ENCODE results near the gene LIN37. TPM values are rescaled to one million over a fixed set of nuclear protein-coding genes. Genes with fewer than 3 reads are reported as not detected.

The LIN37 gene
- total and polyA plus RNA-seq, 2 of the 13 experiments (the other 11 are each of a cell fraction or from before 2014, with no cell fraction given): 6.3 to 8.7 TPM

DNA sequence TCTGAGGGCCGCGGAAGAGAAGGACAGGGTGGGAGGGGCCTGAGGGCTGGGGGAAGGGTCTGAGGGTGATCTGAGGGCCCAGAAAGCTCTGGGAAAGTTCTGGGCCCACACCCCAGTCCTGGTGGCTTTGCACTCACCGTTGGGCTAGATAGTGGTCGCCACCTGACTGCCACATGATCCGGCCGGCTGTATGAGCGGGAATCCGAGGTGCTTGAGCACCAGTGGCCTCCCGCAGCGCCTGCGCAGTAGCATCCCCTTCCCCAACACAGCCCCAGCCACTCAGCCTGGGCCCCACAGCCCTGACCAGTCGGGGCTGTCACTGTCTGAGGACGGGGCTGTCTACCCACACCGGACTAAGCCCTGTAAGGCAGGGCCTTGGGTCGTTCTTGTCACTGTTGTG lies 49.3 kb downstream of the LIN37 start (continued):
- TF ChIP-seq, protein P1, sequence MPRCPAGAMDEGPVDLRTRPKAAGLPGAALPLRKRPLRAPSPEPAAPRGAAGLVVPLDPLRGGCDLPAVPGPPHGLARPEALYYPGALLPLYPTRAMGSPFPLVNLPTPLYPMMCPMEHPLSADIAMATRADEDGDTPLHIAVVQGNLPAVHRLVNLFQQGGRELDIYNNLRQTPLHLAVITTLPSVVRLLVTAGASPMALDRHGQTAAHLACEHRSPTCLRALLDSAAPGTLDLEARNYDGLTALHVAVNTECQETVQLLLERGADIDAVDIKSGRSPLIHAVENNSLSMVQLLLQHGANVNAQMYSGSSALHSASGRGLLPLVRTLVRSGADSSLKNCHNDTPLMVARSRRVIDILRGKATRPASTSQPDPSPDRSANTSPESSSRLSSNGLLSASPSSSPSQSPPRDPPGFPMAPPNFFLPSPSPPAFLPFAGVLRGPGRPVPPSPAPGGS (CRISPR knock-in tag; IDR thresholded peaks at IDR 0.05): 0 out of 2 replicates have a peak, but pooled peaks have one; percentile 32
- TF ChIP-seq ZNF670 (CRISPR knock-in tag; IDR thresholded peaks at IDR 0.05; ENCODE audit: borderline replicate concordance) (peak; percentile 51; the same call in 1 of the 2 replicates), BRD4 (CRISPR knock-in tag; IDR thresholded peaks at IDR 0.05) (no peak), ZNF235 (CRISPR knock-in tag; IDR thresholded peaks at IDR 0.05; ENCODE audit: borderline replicate concordance) (no peak), REL (CRISPR knock-in tag; conservative IDR thresholded peaks at IDR 0.05) (no peak), ZSCAN25 (CRISPR knock-in tag; IDR thresholded peaks at IDR 0.05) (peak; percentile 56; the same call in 1 of the 2 replicates), ZNF326 (CRISPR knock-in tag; IDR thresholded peaks at IDR 0.05; ENCODE audit: borderline replicate concordance) (peak; percentile 95), FOXC1 (CRISPR knock-in tag; IDR thresholded peaks at IDR 0.05; ENCODE audit: borderline replicate concordance) (peak; percentile 62; the same call in 1 of the 2 replicates), NBN (conservative IDR thresholded peaks at IDR 0.05) (no peak), ZFX (CRISPR knock-in tag; IDR thresholded peaks at IDR 0.05; ENCODE audit: low read depth) (peak; percentile 44), NONO (IDR thresholded peaks at IDR 0.05) (no peak), NONO (CRISPR knock-in tag; conservative IDR thresholded peaks at IDR 0.05) (peak; percentile 24; the same call in 1 of the 2 replicates), EED (CRISPR knock-in tag; IDR thresholded peaks at IDR 0.05) (no peak), POLR2A (IDR thresholded peaks at IDR 0.05; ENCODE audit: insufficient read depth in 1 of 2, low read depth in 2 of 2, low read length in 2 of 2) (peak in 1 of 2 experiments; percentile 68; a peak in 2 of 4 replicates)
- TF ChIP-seq, protein P2, sequence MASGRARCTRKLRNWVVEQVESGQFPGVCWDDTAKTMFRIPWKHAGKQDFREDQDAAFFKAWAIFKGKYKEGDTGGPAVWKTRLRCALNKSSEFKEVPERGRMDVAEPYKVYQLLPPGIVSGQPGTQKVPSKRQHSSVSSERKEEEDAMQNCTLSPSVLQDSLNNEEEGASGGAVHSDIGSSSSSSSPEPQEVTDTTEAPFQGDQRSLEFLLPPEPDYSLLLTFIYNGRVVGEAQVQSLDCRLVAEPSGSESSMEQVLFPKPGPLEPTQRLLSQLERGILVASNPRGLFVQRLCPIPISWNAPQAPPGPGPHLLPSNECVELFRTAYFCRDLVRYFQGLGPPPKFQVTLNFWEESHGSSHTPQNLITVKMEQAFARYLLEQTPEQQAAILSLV (CRISPR knock-in tag; IDR thresholded peaks at IDR 0.05; ENCODE audit: borderline replicate concordance): 0 out of 2 replicates have a peak, but pooled peaks have one; percentile 28
- TF ChIP-seq, protein P3, sequence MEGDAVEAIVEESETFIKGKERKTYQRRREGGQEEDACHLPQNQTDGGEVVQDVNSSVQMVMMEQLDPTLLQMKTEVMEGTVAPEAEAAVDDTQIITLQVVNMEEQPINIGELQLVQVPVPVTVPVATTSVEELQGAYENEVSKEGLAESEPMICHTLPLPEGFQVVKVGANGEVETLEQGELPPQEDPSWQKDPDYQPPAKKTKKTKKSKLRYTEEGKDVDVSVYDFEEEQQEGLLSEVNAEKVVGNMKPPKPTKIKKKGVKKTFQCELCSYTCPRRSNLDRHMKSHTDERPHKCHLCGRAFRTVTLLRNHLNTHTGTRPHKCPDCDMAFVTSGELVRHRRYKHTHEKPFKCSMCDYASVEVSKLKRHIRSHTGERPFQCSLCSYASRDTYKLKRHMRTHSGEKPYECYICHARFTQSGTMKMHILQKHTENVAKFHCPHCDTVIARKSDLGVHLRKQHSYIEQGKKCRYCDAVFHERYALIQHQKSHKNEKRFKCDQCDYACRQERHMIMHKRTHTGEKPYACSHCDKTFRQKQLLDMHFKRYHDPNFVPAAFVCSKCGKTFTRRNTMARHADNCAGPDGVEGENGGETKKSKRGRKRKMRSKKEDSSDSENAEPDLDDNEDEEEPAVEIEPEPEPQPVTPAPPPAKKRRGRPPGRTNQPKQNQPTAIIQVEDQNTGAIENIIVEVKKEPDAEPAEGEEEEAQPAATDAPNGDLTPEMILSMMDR (CRISPR knock-in tag; IDR thresholded peaks at IDR 0.05): peak; percentile 10; the same call in 1 of the 2 replicates
- TF ChIP-seq, protein P4, sequence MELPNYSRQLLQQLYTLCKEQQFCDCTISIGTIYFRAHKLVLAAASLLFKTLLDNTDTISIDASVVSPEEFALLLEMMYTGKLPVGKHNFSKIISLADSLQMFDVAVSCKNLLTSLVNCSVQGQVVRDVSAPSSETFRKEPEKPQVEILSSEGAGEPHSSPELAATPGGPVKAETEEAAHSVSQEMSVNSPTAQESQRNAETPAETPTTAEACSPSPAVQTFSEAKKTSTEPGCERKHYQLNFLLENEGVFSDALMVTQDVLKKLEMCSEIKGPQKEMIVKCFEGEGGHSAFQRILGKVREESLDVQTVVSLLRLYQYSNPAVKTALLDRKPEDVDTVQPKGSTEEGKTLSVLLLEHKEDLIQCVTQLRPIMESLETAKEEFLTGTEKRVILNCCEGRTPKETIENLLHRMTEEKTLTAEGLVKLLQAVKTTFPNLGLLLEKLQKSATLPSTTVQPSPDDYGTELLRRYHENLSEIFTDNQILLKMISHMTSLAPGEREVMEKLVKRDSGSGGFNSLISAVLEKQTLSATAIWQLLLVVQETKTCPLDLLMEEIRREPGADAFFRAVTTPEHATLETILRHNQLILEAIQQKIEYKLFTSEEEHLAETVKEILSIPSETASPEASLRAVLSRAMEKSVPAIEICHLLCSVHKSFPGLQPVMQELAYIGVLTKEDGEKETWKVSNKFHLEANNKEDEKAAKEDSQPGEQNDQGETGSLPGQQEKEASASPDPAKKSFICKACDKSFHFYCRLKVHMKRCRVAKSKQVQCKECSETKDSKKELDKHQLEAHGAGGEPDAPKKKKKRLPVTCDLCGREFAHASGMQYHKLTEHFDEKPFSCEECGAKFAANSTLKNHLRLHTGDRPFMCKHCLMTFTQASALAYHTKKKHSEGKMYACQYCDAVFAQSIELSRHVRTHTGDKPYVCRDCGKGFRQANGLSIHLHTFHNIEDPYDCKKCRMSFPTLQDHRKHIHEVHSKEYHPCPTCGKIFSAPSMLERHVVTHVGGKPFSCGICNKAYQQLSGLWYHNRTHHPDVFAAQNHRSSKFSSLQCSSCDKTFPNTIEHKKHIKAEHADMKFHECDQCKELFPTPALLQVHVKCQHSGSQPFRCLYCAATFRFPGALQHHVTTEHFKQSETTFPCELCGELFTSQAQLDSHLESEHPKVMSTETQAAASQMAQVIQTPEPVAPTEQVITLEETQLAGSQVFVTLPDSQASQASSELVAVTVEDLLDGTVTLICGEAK (IDR thresholded peaks at IDR 0.05): no peak
- TF ChIP-seq, protein P4 (CRISPR knock-in tag; IDR thresholded peaks at IDR 0.05): peak; percentile 70; the same call in 1 of the 2 replicates
